CD14-positive monocyte (primary cell): ENCODE data around the gene SMIM10. TPM values are rescaled to one million over a fixed set of nuclear protein-coding genes. Genes with fewer than 3 reads are reported as not detected.

ENCODE experiments used
- DNase-seq, 3 donors: peaks; one replicate each; pipeline ENCODE4 v3.0.0-alpha.2; 2011 to 2022
- H2AFZ ChIP-seq: 2 replicates; pipeline ENCODE4 v1.6.0; 2012; ENCODE audit warnings: mild to moderate bottlenecking, low read depth, low read length, inconsistent platforms; ENCODE audit not compliant: insufficient read depth, poor library complexity, severe bottlenecking
- H3K27ac ChIP-seq, 2 donors: 1 replicate in 1 of 2; 2 replicates in 1 of 2; pipeline ENCODE4 v1.5.1; 2012 to 2013; ENCODE audit warnings: low read length in 2 of 2, control low read depth in 1 of 2, inconsistent platforms in 1 of 2, low read depth in 1 of 2, mild to moderate bottlenecking in 1 of 2
- H3K27me3 ChIP-seq, 2 donors: one replicate each; pipeline versions ENCODE4 v1.6.0 to v1.6.1; 2011 to 2013; ENCODE audit warnings: low read length in 2 of 2; ENCODE audit not compliant: control insufficient read depth in 2 of 2, insufficient read depth in 2 of 2
- H3K36me3 ChIP-seq, 2 donors: replicated peaks in 1 of 2; 1 replicate in 1 of 2; 2 replicates in 1 of 2; pipeline versions ENCODE4 v1.5.1 to v1.6.1; 2012 to 2013; ENCODE audit warnings: low read length in 2 of 2, control low read depth in 1 of 2, inconsistent platforms in 1 of 2, mild to moderate bottlenecking in 1 of 2; ENCODE audit not compliant: insufficient read depth in 2 of 2, control insufficient read depth in 1 of 2
- H3K4me1 ChIP-seq, 2 donors: 1 replicate in 1 of 2; 2 replicates in 1 of 2; pipeline versions ENCODE4 v1.5.1 to v1.6.1; 2012 to 2013; ENCODE audit warnings: low read length in 2 of 2, control low read depth in 1 of 2, inconsistent platforms in 1 of 2, mild to moderate bottlenecking in 1 of 2, moderate library complexity in 1 of 2; ENCODE audit not compliant: insufficient read depth in 2 of 2, control insufficient read depth in 1 of 2
- H3K4me2 ChIP-seq: replicated peaks from 2 replicates; pipeline ENCODE3; 2012; ENCODE audit warnings: low read length, moderate library complexity, mild to moderate bottlenecking; ENCODE audit not compliant: poor library complexity, severe bottlenecking; ENCODE audit errors: extremely low read depth
- H3K4me3 ChIP-seq, 3 experiments: fragments of 200-600 bp in 1 of 3; sonication (generic) in 1 of 3; replicated peaks in 1 of 3; 1 replicate in 2 of 3; 2 replicates in 1 of 3; pipeline ENCODE4 v1.5.1; 2011 to 2013; ENCODE audit warnings: low read length in 3 of 3, mild to moderate bottlenecking in 3 of 3, control low read depth in 2 of 3, low read depth in 2 of 3, inconsistent platforms in 1 of 3, moderate library complexity in 1 of 3
- H3K79me2 ChIP-seq: 2 replicates; pipeline ENCODE4 v1.6.0; 2012; ENCODE audit warnings: mild to moderate bottlenecking, control low read depth, inconsistent platforms, low read length, moderate library complexity; ENCODE audit not compliant: insufficient read depth
- H3K9ac ChIP-seq: 2 replicates; pipeline ENCODE4 v1.6.0; 2017; ENCODE audit warnings: low read length, mild to moderate bottlenecking; ENCODE audit not compliant: insufficient read depth, poor library complexity, severe bottlenecking
- H3K9me3 ChIP-seq, 2 donors: replicated peaks in 1 of 2; 1 replicate in 1 of 2; 2 replicates in 1 of 2; pipeline versions ENCODE4 v1.5.1 to v1.6.1; 2012 to 2013; ENCODE audit warnings: low read length in 2 of 2, control low read depth in 1 of 2; ENCODE audit not compliant: control insufficient read depth in 1 of 2, insufficient read depth in 1 of 2
- H4K20me1 ChIP-seq: 2 replicates; pipeline ENCODE4 v1.6.0; 2012; ENCODE audit warnings: mild to moderate bottlenecking, low read length, control low read depth, moderate library complexity; ENCODE audit not compliant: insufficient read depth
- H3K27ac Mint-ChIP-seq, 7 donors: one replicate each; pipeline ENCODE4 v1.8.0; 2020; ENCODE audit warnings: mild to moderate bottlenecking in 7 of 7, mixed read lengths in 7 of 7, moderate library complexity in 6 of 7, inconsistent platforms in 2 of 7
- H3K27me3 Mint-ChIP-seq, 3 donors: one replicate each; pipeline ENCODE4 v1.8.0; 2021 to 2022; ENCODE audit warnings: low read depth in 3 of 3, mild to moderate bottlenecking in 3 of 3, mixed read lengths in 3 of 3, moderate library complexity in 3 of 3, inconsistent platforms in 1 of 3
- H3K36me3 Mint-ChIP-seq, 2 donors: one replicate each; pipeline ENCODE4 v1.8.0; 2020; ENCODE audit warnings: mixed read lengths in 2 of 2, inconsistent platforms in 1 of 2, mild to moderate bottlenecking in 1 of 2
- H3K4me1 Mint-ChIP-seq: one replicate; pipeline ENCODE4 v1.8.0; 2020; ENCODE audit warnings: mild to moderate bottlenecking, mixed read lengths
- H3K4me3 Mint-ChIP-seq, 2 donors: one replicate each; pipeline ENCODE4 v1.8.0; 2020; ENCODE audit warnings: mild to moderate bottlenecking in 2 of 2, mixed read lengths in 2 of 2, moderate library complexity in 1 of 2
- H3K9me3 Mint-ChIP-seq, 7 donors: one replicate each; pipeline ENCODE4 v1.8.0; 2020 to 2022; ENCODE audit warnings: mixed read lengths in 7 of 7, mild to moderate bottlenecking in 6 of 7, moderate library complexity in 6 of 7, inconsistent platforms in 2 of 7
- CTCF ChIP-seq: fragments of 200-600 bp; IDR thresholded peaks from one replicate; pipeline ENCODE4 v1.8.0; 2022; ENCODE audit warnings: antibody characterized with exemption, mild to moderate bottlenecking
- whole genome bisulfite sequencing: methylation state at CpG from one replicate; pipeline ENCODE4 v1.1.5; 2013; ENCODE audit warnings: missing lambda C conversion rate; ENCODE audit not compliant: insufficient coverage; 5-methylcytosine and 5-hydroxymethylcytosine counted together
- intact Hi-C, 2 donors: fragments of 100-400 bp; cut with micrococcal nuclease; formaldehyde crosslinking; loops; one replicate each; pipeline versions ENCODE4 v1.15.0 to v1.15.1; 2023
- polyA plus RNA-seq, 3 donors: library from polyadenylated mRNA; depleted of rRNA in 1 of 3; unstranded in 2 of 3; stranded (reverse) in 1 of 3; fragments of 300-500 nt in 2 of 3; fragments of >200 nt in 1 of 3; fragmentation: Illumina TruSeq in 2 of 3; gene quantifications; 1 replicate in 2 of 3; 2 replicates in 1 of 3; pipeline ENCODE4 v1.2.3, GENCODE V29; 2012 to 2021

Gene SMIM10
- polyA plus RNA-seq, 3 donors: 0.10 to 0.26 (median 0.15) TPM

DNA sequence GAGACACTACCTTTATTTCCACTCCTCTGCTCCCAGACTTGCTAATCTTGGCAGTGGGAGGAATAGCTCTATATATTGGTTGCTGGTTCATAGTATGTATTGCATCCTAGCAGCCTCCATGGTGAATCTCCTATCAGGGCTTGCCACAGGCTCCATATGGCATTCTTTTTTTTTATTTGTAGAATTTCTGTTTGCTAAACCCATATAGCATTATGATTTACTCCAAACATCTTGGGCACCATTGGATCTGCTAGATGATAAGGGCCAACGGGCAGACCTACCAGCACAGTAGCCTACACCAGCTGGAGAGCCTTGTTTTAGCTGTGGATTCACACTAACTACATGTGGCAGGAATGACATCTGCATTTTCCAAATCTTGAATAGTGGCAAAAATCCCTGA, 6.9 kb downstream of the SMIM10 start:
- no peak for DNase-seq
- Histone ChIP-seq H2AFZ (no peak overlapping the region), H3K9me3 (no peaks in the 10 kb centered on the region), H3K4me2 (no peak overlapping the region), H4K20me1 (no peaks in the 10 kb centered on the region), H3K4me1 (no peaks in the 10 kb centered on the region), H3K36me3 (no peaks in the 10 kb centered on the region), H3K27ac (no peak overlapping the region), H3K9ac (no peak overlapping the region), H3K4me3 (no peak overlapping the region), H3K79me2 (no peaks in the 10 kb centered on the region), H3K27me3 (no peaks in the 10 kb centered on the region)
- H3K9me3 Mint-ChIP-seq: no peaks in the 10 kb centered on the region
- no peak for TF ChIP-seq CTCF
- intact Hi-C loops: no loop called here
- no peaks in the 10 kb centered on the region for H3K36me3 Mint-ChIP-seq
- no peaks in the 10 kb centered on the region for H3K4me1 Mint-ChIP-seq
- H3K27me3 Mint-ChIP-seq: peaks cover 0 to 10% (median 0%) of the 10 kb centered on the region in 3 donors
- WGBS: 71% methylated on average over 1 of the region's 1 CpG
- H3K4me3 Mint-ChIP-seq: no peak overlapping the region
- no peak overlapping the region for H3K27ac Mint-ChIP-seq

- H3K27ac ChIP-seq: no peak overlapping the region
- Mint-ChIP-seq H3K4me3 (no peak overlapping the region), H3K36me3 (no peaks in the 10 kb centered on the region), H3K4me1 (no peaks in the 10 kb centered on the region), H3K9me3 (no peaks in the 10 kb centered on the region), H3K27ac (no peak overlapping the region), H3K27me3 (peaks cover 0 to 10% (median 0%) of the 10 kb centered on the region in 3 donors)
- no peaks in the 10 kb centered on the region for H4K20me1 ChIP-seq
- no peak overlapping the region for H2AFZ ChIP-seq
- H3K9me3 ChIP-seq: no peaks in the 10 kb centered on the region
- H3K4me2 ChIP-seq: no peak overlapping the region
- no peaks in the 10 kb centered on the region for H3K79me2 ChIP-seq
- no peaks in the 10 kb centered on the region for H3K27me3 ChIP-seq
- H3K4me1 ChIP-seq: no peaks in the 10 kb centered on the region
- no CpG with 5 or more reads among the region's 4 CpGs for WGBS
- no peak for DNase-seq
- no peak overlapping the region for H3K4me3 ChIP-seq
- H3K9ac ChIP-seq: no peak overlapping the region
- no peaks in the 10 kb centered on the region for H3K36me3 ChIP-seq
- intact Hi-C loops: no loop called here
- TF ChIP-seq CTCF: no peak
Measured at GRCh38 chrX:134998246-134998645, 7.5 kb downstream of the SMIM10 start.
